ENCODE results near the gene CISD1. TPM values are rescaled to one million over a fixed set of nuclear protein-coding genes. Genes with fewer than 3 reads are reported as not detected.
A peak's percentile ranks its signal among the peaks of the same experiment; 100 is the strongest.

CISD1 gene
- total RNA-seq, 2 experiments from 2014 or later = 23.5 to 25.8 TPM

DNA sequence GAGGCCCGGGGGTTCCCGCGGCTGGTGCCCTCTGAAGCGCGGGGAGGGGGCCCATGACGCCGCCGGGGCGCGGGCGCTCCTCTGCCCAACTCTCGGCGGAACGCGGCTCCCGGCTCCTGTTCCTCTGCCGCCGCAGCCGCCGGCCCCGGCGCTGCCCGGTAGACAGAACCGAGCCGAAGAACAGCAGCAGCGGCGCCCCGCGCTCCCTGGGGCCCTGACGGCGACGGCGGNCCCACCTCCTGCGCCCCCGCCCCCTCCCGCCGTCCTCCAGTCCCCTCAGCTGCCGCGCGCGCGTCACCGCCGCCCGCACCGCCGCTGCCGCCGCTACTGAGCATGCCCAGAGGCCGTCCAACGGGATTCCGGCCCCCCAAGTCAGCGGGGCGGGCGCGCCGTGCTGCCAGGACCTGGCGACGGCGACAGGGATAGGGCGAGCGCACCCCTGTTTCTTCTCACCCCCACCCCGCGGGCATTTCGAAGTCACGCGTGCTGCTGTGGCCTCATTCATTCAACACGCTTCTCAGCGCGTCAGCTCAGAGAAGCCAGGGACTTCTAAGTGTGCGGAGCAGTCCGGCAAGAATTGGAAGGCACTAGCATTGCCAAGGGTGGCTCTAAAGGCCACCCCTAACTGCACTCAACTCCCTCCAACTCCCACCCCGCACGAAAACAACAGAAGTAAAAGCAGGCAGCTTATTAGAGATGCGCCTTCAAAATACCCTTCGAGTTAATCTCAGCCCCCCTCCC is 1.1 kb upstream of the CISD1 start, which contains the start of gene IPMK:
IPMK (minus strand) TSS at position 182 of the 741 bp plus-strand sequence. CDS start 283 bp downstream, outside the sequence.
- peak; percentile 94 for DNase-seq
- peaks cover 5% of the 10 kb centered on the region for H3K36me3 Mint-ChIP-seq (ENCODE audit: low read depth)
- no peaks in the 10 kb centered on the region for H3K9me3 Mint-ChIP-seq
- CTCF ChIA-PET = no interaction called here
- peak within 1 kb of the TSS; percentile 99 for H3K4me3 Mint-ChIP-seq
- H3K27ac Mint-ChIP-seq = peak within 1 kb of the TSS; percentile 98
- H3K4me1 Mint-ChIP-seq = peaks cover 48% of the 10 kb centered on the region
- no peaks in the 10 kb centered on the region for H3K27me3 Mint-ChIP-seq
- POLR2A ChIA-PET = interaction anchor here (0.6 kb wide), 1 partner anchor 117 kb away, joined by 3 read pairs; no protein-coding TSS in a partner anchor

DNA sequence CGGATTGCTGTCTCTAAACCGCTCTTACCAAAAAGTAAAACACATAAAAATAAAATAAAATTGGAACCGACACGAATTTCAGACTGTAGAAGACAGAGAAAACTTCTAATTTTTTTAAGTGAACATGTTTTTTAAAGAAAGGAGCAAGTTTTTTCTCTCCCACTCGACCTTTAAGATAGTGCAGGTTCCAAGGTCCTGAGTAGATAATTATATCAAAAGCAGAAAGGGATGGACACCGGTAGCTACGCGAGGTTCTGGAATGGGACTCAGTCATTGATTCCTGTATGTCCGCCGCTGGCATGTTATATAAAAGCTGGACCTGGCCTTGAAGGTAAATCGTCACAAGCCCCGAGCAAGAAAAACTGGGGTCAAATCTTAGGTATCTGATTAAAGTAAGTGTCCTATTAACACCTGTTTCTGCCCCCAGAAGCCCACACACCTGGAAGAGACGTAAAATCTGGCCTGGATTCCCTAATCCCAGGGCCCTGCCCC is 462 bp upstream of the CISD1 start:
- Mint-ChIP-seq H3K4me1 (peaks cover 50% of the 10 kb centered on the region), H3K36me3 (ENCODE audit: low read depth) (peaks cover 5% of the 10 kb centered on the region), H3K27me3 (no peaks in the 10 kb centered on the region), H3K27ac (peak overlapping the region; percentile 96), H3K4me3 (peak overlapping the region; percentile 99), H3K9me3 (no peaks in the 10 kb centered on the region)
- no peak for DNase-seq
- POLR2A ChIA-PET = no interaction called here
- CTCF ChIA-PET = interaction anchor here (1.1 kb wide), 2 partner anchors 12 to 79 kb away, joined by 3 to 6 read pairs; no protein-coding TSS in a partner anchor

DNA sequence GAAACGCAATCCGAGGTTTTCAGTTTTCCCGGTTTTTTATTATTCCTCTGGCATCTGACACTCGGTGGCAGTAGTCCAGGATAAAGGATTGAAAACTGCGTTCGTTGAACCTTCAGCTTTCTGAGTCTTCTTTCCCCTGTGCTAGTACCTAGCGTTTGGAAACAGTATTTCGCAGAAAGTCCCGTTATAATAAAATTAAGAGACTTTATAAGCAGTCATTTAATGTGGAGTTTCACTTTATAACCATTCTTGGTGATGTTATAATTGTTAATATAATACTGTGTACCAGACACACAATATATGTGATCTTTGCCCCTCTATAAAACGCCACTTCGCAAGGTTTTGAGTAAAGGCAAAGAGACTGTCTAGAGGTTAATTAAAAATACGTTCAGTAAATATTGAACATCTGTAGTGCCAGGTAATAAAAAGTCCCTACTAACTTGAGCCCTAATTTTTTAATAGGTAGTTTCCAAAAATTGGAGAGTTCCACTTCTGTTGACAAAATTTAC is 874 bp downstream of the CISD1 start:
- H3K27me3 Mint-ChIP-seq = no peaks in the 10 kb centered on the region
- H3K4me3 Mint-ChIP-seq = peak overlapping the region; percentile 99
- peak overlapping the region; percentile 96 for H3K27ac Mint-ChIP-seq
- H3K36me3 Mint-ChIP-seq (ENCODE audit: low read depth) = peaks cover 5% of the 10 kb centered on the region
- ChIA-PET CTCF (no interaction called here), POLR2A (no interaction called here)
- peaks cover 39% of the 10 kb centered on the region for H3K4me1 Mint-ChIP-seq
- no peak for DNase-seq
- no peaks in the 10 kb centered on the region for H3K9me3 Mint-ChIP-seq

DNA sequence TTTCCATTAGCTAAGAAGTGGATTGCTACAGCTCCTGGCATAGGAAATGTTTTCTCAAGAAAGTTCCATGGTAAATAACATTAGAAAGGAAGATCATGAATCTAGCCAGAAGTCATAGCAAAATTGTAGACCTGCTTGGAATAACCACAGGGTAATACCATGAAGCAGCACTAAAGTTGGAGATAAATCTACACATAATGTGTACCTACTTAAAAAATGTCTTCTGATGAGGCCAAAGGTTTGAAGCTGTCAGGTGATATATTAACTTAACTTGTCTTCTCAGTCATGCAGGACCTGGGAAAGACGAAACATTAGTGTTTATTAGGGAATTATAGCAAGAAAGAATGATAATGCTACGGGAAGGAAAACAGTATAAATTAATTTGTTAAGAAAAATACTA is 6.3 kb downstream of the CISD1 start:
- H3K9me3 Mint-ChIP-seq = no peaks in the 10 kb centered on the region
- peaks cover 18% of the 10 kb centered on the region for H3K36me3 Mint-ChIP-seq (ENCODE audit: low read depth)
- no peak overlapping the region for H3K27ac Mint-ChIP-seq
- peaks cover 16% of the 10 kb centered on the region for H3K4me1 Mint-ChIP-seq
- H3K4me3 Mint-ChIP-seq = no peak overlapping the region
- CTCF ChIA-PET = interaction anchor here (1.1 kb wide), 1 partner anchor 8 kb away, joined by 4 read pairs; no protein-coding TSS in a partner anchor
- no peak for DNase-seq
- no peaks in the 10 kb centered on the region for H3K27me3 Mint-ChIP-seq
- POLR2A ChIA-PET = no interaction called here

DNA sequence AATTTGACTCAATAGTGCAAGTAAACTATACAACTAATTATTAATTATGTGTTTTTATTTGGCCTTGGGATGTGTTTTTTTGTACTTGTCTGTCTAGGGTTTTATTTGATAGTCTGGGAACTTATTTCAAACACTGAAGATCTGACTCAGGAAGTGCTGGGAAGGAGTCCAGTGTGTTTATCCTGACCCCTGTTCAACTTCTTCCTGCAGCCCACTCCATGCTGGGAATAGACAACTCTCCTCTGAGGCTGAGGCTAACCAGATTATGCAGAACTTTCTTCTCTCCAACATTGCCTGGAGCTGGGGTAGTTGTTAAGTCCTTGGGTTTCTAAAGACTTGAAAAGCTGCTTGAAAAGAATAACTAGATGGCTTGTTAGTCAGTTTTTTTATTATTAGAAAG is 6.9 kb downstream of the CISD1 start:
- peaks cover 16% of the 10 kb centered on the region for H3K4me1 Mint-ChIP-seq
- H3K27me3 Mint-ChIP-seq = no peaks in the 10 kb centered on the region
- H3K36me3 Mint-ChIP-seq (ENCODE audit: low read depth) = peaks cover 18% of the 10 kb centered on the region
- POLR2A ChIA-PET = no interaction called here
- no peak for DNase-seq
- no peak overlapping the region for H3K27ac Mint-ChIP-seq
- H3K9me3 Mint-ChIP-seq = no peaks in the 10 kb centered on the region
- H3K4me3 Mint-ChIP-seq = no peak overlapping the region
- CTCF ChIA-PET = no interaction called here

DNA sequence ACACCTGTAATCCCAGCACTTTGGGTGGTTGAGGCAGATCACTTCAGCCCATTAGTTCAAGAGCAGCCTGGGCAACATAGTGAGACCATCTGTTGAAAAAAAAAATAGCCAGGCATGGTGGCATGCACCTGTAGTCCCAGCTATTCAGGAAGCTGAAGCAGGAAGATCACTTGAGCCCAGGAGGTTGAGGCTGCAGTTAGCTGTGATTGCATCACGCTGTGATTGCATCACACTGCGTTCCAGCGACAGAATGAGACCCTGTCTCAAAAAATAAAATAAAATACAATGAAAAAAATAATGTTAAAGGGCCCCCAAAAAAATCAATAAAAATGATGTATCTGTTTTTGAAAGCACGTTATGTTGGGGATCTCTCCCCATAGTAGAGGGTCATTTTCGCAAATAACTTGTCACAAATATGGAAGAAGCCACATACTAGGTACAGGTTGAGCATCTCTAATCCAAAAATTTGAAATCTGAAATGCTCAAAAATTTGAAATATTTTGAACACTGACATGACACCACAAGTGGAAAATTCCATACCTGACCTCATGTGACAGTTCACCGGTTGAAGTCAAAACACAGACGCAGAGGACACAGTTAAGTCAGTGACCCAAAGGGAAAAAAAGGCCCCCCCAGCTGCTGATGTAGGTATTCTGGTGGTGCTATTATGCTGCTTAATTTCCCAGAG is 9.5 kb downstream of the CISD1 start:
- Mint-ChIP-seq H3K36me3 (ENCODE audit: low read depth) (peaks cover 24% of the 10 kb centered on the region), H3K27ac (no peak overlapping the region), H3K4me1 (peaks cover 25% of the 10 kb centered on the region), H3K9me3 (no peaks in the 10 kb centered on the region), H3K27me3 (no peaks in the 10 kb centered on the region), H3K4me3 (no peak overlapping the region)
- no peak for DNase-seq
- CTCF ChIA-PET = interaction anchor here (0.6 to 1.1 kb wide), 3 partner anchors 12 to 49 kb away, joined by 3 to 4 read pairs (median 4); no protein-coding TSS in a partner anchor
- POLR2A ChIA-PET = no interaction called here

DNA sequence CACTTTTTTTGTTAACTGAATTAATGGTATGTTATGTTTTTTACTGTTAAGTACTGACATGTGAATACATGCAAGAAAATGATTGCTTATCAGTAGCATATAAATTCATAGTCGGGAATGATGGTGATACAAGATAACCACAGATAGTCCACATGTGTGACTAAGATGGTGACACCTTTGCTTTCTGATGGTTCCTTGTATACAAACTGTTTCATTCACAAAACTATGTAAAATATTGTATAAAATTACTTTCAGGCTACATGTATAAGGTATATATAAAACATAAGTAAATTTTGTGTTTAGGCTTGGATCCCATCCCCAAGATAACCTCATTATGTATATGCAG is 10.0 kb downstream of the CISD1 start:
- POLR2A ChIA-PET = no interaction called here
- H3K4me1 Mint-ChIP-seq = peaks cover 25% of the 10 kb centered on the region
- no peak overlapping the region for H3K4me3 Mint-ChIP-seq
- H3K27ac Mint-ChIP-seq = no peak overlapping the region
- no peak for DNase-seq
- no peaks in the 10 kb centered on the region for H3K9me3 Mint-ChIP-seq
- H3K27me3 Mint-ChIP-seq = no peaks in the 10 kb centered on the region
- H3K36me3 Mint-ChIP-seq (ENCODE audit: low read depth) = peaks cover 24% of the 10 kb centered on the region
- CTCF ChIA-PET = interaction anchor here (0.6 kb wide), 1 partner anchor 50 kb away, joined by 4 read pairs; no protein-coding TSS in a partner anchor

DNA sequence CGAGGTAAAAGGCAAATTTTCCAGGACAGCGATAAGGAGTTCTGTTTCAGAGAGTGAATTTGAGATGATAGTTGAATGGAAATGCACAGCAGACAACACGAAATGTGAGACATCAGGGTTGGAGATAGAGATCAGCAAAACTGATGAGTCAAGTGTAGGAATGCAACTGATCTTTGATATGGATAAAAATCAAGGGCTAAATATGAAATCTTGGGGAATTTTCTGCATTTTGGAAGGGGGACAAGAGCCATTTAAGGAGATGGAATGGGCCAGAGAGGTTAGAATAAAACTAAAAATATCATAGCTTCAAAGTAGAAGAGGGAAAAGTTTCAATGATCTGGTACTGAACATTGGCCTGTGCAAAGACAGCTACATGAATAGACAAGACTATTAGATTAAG is 11.5 kb downstream of the CISD1 start:
- Mint-ChIP-seq H3K4me1 (peaks cover 25% of the 10 kb centered on the region), H3K27ac (no peak overlapping the region), H3K27me3 (no peaks in the 10 kb centered on the region), H3K9me3 (no peaks in the 10 kb centered on the region), H3K36me3 (ENCODE audit: low read depth) (peaks cover 24% of the 10 kb centered on the region), H3K4me3 (no peak overlapping the region)
- no peak for DNase-seq
- CTCF ChIA-PET = interaction anchor here (1.3 kb wide), 1 partner anchor 12 kb away, joined by 6 read pairs; the partner anchor contains the start of gene CISD1
- POLR2A ChIA-PET = no interaction called here

DNA sequence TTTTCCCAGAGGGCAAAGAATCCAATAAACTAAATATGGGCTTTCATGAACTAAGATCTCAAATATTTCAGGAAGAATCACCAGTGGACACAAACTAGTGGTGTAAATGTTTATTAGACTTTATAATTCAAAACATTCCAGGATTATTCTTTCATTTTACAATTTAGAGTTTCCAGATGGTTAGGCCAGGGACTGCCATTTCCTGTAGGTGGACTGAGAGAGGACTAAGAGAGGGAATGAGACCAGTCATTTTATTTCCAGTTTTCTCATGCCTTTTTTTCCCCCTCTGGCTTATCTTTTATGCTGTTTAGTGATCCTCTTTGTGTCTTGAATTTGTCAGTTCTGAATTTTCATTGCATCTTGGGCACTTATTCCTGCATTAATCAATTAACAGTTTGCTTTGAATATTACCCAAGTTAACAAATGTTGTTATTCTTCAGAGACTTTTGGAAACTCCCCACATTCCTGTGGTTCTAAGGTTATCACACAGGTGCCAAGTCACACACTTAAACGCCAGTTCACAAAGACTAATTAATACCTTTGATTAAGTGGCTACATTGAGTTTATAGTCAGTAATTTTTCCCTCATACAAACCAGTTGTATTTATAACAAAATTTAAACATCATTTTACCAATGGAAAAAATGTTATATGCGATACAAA is 12.3 kb downstream of the CISD1 start:
- H3K36me3 Mint-ChIP-seq (ENCODE audit: low read depth) = peaks cover 24% of the 10 kb centered on the region

DNA sequence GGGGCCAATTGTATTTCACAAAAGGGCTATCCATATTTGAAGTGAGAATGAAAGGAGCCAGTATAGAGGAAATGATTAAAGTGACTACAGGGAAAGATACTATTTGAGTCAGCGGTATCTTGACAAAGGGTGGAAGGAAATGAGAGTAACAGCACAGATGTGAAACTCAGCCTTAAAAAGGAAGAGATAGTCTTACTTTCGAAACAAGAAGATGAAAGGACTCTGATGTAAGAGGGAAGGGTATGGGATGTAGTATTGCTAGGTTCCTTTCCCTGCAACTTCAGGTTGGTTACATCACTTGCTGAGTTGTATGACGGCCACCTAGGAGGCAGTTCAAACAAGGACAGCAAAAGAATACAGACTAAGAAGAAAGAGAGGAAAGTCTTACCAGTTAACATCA is 13.7 kb downstream of the CISD1 start:
- no peaks in the 10 kb centered on the region for H3K9me3 Mint-ChIP-seq
- POLR2A ChIA-PET = no interaction called here
- peaks cover 23% of the 10 kb centered on the region for H3K36me3 Mint-ChIP-seq (ENCODE audit: low read depth)
- H3K4me3 Mint-ChIP-seq = peak overlapping the region; percentile 5
- CTCF ChIA-PET = interaction anchor here (1.8 kb wide), 1 partner anchor 9 kb away, joined by 7 read pairs; no protein-coding TSS in a partner anchor
- peaks cover 25% of the 10 kb centered on the region for H3K4me1 Mint-ChIP-seq
- no peaks in the 10 kb centered on the region for H3K27me3 Mint-ChIP-seq
- peak overlapping the region; percentile 72 for H3K27ac Mint-ChIP-seq
- peak; percentile 17 for DNase-seq

More for the DNA sequence above, 12.3 kb downstream of the CISD1 start:
- POLR2A ChIA-PET = no interaction called here
- no peak for DNase-seq
- H3K4me1 Mint-ChIP-seq = peaks cover 25% of the 10 kb centered on the region
- H3K27me3 Mint-ChIP-seq = no peaks in the 10 kb centered on the region
- H3K27ac Mint-ChIP-seq = no peak overlapping the region
- no peak overlapping the region for H3K4me3 Mint-ChIP-seq
- CTCF ChIA-PET = interaction anchor here (1.8 kb wide), 1 partner anchor 11 kb away, joined by 7 read pairs; no protein-coding TSS in a partner anchor
- H3K9me3 Mint-ChIP-seq = no peaks in the 10 kb centered on the region

DNA sequence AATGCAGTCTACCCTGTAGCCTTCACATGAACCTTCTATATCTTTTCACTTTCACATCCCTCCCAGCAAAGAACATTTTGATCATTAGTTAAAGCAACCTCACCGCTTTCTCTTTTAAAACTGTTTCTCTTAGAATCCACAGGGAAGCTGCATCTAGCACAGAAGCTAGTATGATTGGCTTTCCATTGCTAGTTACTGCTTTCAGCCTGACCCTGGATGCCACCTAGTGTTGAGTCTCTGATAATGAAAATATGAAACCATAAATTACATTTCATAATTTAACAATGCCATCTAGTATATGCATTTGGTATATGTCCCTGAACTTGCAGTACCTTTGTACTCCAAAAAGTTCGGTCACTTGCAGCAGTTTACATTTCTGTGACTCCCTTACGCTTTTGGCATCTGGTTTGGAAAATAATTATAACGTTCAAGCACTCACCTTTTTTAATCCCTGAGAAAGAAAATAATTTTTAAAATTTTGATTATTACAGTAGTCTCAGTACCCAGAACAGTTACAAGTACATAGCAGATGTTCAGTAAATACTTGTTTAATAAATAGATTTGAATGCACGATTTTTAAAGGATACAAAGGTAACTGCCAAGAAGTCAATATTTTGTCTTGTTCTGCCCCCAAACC is 22.7 kb downstream of the CISD1 start:
- no peak overlapping the region for H3K4me3 Mint-ChIP-seq
- CTCF ChIA-PET = interaction anchor here (1.0 to 1.5 kb wide), 5 partner anchors 9 to 119 kb away, joined by 3 to 7 read pairs (median 4); no protein-coding TSS in a partner anchor

DNA sequence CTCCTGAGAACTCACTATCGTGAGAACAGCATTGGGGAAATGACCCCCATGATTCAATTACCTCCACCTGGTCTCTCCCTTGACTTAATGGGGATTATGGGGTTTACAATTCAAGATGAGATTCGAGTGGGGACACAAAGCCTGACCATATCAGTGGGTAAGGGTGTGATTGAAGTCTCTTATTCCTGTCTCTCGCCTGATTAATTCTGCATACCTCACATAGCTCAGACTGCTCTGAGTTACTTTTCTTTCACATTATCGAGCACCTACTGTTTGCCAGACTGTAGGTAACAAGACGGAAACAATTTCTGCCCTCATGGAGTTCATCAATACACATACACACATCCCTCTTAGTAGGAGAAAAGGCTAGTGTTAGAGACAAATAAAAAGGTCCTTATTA is 25.0 kb downstream of the CISD1 start:
- CTCF ChIA-PET = no interaction called here
- Mint-ChIP-seq H3K27ac (no peak overlapping the region), H3K9me3 (no peaks in the 10 kb centered on the region), H3K36me3 (ENCODE audit: low read depth) (no peaks in the 10 kb centered on the region), H3K4me1 (peaks cover 1% of the 10 kb centered on the region), H3K4me3 (no peak overlapping the region), H3K27me3 (no peaks in the 10 kb centered on the region)
- POLR2A ChIA-PET = no interaction called here
- no peak for DNase-seq

More for the DNA sequence above, 22.7 kb downstream of the CISD1 start:
- Mint-ChIP-seq H3K27ac (no peak overlapping the region), H3K27me3 (no peaks in the 10 kb centered on the region), H3K9me3 (no peaks in the 10 kb centered on the region), H3K36me3 (ENCODE audit: low read depth) (no peaks in the 10 kb centered on the region), H3K4me1 (peaks cover 1% of the 10 kb centered on the region)
- DNase-seq = peak; percentile 58
- POLR2A ChIA-PET = interaction anchor here (0.6 kb wide), 1 partner anchor 58 kb away, joined by 5 read pairs; no protein-coding TSS in a partner anchor

Data from activated CD4-positive, alpha-beta T cell treated with anti-CD3 and anti-CD28 coated beads, Interleukin-2, amount 10 ng/mL, durations not matched to agents 7 days and 5 days (primary cell).